CD4-positive, alpha-beta T cell treated with Interleukin-17A for 1 hour (primary cell): Measurements from ENCODE around the gene NPAS2.

Source experiments
- DNase-seq: peaks from one replicate; pipeline ENCODE4 v3.0.0-alpha.2; 2020

Gene NPAS2

DNA sequence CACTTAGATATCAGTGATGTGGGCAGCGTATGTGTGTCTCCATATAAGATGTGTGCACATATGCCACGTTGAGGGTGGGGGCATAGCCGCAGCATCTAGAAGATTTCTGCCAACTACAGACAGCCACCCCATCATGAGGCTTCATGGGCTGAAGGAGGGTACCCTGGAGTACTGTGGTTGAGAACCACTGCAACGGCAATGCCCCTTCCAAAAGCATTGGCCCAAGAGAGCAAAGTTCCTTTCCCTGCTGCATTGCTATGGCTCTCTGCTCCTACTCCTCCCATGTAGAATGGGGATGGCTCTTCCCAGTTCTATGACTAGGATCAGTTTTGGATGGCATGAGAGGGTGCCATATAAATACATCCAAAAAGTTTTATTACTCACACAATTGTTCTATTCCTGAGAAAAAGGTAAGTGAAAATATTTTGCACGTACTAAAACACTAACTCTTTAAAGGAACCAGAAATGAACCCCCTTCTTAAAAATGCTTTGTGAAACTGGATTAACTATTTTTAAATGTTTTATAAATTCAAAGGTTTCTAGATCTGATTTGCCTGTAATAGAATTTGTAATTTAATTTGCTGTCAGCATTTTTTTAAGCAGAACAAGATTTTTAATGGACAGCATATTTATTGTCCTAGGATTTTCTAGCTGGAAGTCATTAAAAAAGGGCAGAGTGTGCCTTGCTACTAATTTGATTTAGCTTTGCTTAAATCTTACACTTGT is 177.7 kb downstream of the NPAS2 start:
- DNase-seq, result no peak

DNA sequence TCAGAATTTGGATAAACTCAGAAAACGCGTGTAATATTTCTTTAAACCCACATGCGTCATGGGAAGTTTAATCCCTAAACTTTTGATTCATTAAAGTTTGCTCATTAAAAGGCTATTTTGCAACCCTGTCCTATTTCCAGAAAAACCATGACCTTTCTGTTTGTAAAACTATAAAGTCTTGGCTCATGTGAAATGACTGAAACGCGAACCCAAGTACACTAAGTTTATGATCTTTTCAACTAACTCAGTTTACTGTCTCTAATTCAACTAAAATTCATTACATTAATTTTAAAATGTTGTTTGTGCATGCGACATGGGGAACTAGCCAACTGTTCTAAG is 178.3 kb downstream of the NPAS2 start:
- no peak for DNase-seq

DNA sequence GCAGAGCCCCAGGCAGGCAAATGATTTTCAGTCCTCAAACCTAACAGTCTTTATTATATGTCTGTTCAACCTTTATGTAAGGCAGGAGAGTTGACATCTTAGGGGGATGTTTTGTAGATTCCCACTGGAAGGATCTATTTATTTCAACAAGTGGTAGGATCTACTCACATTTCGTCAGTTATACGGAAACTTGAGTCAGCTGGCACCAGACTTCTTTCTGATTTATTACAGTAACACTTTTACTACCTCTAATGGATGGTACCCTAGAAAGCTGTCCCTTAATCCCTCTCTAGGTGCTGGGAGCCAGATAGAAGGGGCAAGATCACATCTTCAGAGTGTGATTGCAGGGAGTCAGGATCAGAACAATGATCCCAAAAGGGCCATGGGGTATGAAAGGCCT is 180.1 kb downstream of the NPAS2 start:
- DNase-seq, result no peak

DNA sequence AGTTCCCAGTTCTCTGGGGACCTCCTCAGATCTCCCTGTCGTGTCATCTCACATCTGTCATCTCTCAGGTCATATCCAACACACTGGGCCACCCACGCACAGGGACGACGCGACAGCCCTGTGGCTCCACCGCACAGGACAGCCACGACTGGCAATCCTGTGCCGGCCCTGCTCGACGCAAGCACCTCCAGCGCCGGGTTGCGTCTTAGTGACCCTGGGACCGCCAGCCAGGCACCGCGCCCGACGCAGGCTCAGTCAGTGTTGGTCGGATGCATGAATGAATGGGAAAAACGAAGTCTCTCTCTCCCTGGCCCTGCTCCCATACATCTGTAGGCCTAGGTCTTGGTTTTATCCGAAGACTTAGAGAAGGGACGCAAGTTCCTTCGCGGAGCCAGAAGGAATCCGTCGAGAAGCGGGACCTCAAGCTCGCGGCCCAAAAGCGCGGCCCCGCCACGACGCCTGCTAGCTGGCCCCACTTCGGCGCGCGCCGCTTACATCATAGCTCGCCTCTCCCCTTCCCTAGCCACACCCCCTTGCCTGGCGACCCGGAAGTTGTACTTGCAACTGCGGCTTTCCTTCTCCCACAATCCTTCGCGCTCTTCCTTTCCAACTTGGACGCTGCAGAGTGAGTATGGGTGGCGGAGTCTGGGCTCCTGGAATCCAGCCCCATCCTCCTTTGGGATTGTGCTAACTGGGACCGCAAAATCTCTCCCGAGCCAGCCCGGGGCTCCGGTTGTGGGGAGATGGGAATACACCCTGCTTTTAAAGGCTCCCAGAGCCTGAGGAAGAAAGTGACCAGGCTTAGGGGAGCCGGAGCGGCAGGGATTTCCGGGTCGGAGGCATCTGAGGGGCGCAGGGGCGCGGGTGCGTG is 182.0 kb downstream of the NPAS2 start, which contains the start of gene RPL31:
Gene RPL31, plus strand, starts transcription at position 599 of the 871 bp plus-strand sequence. CDS start 413 bp downstream, outside the sequence.
- peak; percentile 97 for DNase-seq

DNA sequence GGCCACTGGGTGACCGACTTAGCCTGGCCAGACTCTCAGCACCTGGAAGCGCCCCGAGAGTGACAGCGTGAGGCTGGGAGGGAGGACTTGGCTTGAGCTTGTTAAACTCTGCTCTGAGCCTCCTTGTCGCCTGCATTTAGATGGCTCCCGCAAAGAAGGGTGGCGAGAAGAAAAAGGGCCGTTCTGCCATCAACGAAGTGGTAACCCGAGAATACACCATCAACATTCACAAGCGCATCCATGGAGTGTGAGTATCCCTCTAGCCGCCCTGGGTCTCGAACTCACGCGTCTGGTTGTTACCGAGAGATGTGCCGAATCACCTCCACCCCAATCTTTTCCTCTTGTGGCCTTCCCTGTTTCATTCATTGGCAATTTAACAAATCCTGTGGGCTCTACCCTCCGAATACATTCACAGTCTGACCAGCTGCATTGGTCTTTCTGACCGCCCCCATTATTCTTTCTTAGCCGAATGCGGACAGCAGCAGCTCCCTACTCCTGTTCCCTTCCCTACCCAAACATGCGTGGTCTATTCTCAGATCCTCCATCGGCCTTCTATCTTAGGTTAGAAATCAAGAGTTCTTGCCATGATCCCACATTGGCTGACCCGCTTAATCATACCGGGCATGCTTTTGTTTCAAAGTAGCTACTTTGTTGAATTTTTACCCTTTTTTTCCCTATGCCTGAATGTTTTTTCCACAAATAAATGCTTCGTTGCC is 182.8 kb downstream of the NPAS2 start:
- peak; percentile 13 for DNase-seq

DNA sequence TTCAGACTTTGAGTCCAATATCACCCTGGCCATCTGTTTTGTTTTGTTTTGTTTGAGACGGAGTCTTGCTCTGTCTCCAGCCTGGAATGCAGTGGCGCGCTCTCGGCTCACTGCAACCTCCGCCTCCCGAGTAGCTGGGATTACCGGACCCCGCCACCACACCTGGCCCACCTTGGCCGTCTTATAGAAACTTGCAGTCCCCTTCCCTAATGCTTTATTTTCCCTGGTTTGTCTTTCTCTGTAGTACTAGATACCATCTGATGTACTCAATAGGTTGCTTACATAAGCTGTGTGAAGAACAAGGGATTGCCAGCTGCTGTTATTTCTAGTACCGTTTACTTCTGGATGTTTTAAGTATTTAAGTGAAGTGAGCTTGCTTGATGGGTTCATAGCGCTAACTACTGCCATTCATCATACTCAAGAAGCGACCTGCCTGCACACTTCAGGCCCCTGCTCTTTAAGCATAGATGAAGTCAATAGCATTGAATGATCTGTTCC is 183.4 kb downstream of the NPAS2 start:
- DNase-seq, result no peak

DNA sequence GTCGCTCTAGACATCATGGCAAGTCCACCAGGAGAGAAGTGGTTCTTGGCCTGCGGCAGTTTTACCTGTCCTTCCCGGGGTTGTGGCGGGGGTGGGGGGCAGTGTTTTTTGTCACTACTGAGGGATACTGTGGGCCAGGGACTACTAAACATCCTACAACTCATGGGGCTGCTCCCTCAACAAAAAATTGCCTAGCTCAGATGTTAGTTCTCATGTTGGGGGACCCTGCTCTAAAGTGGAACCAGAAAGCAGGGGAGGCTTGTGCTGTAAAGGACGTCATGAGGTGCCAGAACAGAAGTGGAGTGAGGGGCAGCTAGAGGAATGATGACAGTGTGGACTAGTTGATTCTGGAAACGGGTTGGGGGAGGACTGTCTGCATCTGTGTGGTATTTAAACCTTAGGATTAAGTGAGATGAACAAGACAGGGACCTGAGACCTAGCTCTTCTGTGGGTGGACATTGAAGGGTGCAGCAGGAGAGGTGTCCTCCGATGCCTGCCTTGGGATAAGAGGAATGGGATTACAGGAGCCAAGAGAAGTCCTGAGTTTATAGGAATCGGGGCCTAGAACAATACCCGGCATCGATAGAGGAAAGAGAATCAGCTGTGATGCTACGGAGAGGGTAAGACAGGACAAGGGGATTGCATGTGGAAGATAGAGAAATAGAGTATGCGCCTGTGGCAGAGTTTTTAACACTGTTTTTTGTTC is 184.8 kb downstream of the NPAS2 start:
- DNase-seq, result no peak

DNA sequence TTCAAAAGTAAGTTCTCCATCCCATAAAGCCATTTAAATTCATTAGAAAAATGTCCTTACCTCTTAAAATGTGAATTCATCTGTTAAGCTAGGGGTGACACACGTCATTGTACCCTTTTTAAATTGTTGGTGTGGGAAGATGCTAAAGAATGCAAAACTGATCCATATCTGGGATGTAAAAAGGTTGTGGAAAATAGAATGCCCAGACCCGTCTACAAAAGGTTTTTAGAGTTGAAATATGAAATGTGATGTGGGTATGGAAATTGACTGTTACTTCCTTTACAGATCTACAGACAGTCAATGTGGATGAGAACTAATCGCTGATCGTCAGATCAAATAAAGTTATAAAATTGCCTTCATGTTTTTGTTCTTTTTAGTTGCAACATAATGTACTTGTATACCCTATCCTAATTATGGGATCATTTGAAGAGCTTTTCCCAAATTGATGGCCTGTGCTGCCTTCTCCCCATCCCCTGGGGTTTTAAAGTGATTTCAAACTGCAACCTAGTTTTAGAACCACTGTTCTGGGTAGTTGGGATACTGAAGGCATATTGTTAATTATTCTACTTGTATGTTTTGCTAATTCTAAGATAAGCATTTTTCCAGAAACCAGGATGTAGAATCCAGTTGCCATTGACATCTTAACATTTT is 186.3 kb downstream of the NPAS2 start:
- no peak for DNase-seq

DNA sequence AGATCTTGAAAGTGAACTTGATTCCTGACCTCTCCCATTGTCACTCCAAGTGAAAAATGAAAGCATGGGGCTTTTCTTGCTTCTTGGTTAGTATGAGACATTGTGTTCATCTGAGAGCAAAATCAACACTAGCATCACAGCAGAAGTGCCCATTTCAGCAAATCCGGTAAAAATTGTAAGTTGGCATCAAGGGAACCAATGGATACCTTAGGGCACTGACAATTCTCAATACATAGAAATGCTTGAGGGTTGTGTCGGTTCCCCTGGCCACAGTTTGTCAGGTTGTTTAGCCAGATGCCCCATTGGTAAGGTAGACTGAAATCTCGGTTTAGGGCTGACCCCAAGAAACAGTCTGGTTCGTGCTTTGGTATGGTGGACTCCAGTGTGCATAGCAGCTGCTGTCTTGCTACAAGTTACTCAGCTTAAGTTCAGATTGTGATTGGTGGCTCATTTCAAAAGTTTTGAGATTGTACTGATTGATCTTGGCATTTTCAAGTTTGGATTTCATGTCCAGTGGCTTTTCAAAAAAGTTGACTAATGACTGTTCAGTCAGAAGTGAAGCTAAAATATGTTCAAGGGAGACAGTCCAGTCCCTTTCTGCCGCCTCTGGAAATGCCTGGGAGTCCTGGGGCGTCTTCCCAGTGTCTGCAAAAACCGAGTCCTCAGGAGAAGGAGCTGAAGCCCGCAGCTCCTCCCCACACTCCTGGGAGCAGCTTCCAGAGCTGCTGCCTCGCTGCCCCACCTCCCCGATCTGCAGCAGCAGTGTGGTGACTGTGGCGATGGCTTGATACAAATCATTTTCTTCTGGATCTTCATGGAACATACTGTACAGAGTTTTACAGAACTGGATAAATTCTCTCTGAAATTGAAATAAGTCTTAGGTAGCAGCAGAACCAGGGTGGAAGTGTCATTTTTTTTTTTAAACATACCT is 187.7 kb downstream of the NPAS2 start:
- DNase-seq, result no peak

DNA sequence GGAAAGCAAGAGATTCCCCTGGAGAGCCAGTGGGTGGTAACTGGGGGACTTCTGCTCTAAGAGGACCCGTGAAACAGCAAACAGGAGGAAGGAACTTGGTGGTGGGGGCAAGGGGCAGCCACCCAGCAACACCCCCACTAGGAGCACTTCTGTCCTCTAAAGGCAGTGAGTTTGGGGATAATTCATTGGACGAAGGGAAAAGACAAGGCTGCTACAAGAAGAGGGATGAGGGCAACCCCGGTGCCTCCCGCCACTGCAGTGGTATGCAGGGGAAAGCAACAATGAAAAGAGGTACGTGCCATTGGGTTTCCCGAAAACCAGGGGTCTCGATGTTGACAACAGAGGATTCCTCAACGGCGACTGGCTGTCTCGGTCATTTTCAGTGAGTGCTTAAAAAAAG is 191.2 kb downstream of the NPAS2 start:
- no peak for DNase-seq

DNA sequence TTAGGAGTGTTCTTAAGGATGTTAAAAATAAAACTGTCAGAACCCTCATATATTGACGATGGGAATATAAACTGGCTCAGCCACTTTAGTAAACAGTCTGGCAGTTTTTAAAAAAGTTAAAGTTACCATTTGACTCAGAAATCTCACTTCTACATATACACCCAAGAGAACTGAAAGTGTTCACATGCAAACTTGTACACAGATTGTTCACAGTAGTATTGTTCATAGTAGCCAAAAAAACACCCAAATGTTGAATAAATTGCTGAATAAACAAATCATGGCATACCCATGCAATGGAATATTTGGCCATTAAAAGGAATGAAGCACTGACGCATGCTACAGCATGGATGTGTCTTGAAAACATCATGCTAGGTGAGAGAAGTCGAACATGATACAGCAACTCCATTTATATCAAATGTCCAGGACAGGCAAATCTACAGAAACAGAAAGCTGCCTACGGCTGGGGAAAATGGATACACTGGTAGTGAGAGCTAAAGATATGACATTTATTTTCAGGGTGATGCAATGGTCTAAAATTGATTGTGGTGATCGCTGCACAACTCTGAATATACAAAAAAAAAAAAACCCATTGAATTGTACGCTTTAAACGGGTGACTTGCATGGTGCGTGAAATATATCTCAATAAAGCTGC is 192.2 kb downstream of the NPAS2 start:
- no peak for DNase-seq

DNA sequence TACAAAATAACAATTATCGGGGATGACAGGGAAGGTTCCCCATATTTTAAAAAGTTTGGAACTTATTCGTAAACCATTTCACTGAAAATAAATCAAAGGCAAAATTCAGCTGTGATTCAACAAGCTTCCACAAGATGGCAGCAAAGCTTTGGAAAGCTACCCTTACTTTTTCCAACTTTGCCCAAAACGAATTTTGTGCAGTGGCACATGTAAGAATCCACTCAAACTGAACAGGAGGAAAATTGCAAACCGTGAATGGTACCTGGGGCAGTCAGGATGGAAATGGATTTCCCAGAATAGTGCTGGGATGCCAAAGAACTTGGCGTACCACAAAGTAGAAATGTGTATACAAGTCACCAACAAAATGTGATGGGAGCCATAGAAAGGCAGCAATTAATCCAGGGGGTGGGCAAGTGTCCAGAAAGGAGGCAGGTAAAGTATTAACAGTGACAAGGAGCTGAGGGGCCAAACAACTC is 192.8 kb downstream of the NPAS2 start:
- peak; percentile 66 for DNase-seq

DNA sequence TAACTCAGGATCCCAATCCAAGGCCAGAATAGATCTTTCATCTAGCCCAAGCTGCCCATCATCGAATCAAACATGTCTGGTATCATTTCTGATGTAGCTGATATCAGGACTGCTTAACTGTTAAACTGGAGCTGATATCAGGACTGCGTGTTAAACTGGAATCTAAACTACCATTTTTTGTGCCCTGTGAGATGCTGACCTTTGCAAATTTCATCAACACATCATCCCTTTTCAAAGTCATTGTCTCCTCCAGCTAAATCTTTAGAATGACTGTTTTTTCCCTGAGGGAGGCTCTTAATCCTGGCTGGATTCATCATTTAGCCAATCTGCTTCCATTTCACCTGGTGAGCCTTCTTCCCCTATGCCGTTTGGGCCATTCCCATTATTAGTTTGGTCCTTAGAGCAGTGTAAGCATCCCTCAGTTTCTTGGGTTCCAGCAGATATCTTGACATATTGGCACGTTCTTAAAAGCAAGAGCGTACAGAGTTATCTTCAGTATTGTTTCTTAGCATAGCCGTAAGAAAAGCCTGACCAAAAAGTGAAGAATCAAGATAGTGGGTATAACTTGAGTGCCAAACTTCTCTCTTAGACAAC is 194.4 kb downstream of the NPAS2 start:
- DNase-seq, result no peak

DNA sequence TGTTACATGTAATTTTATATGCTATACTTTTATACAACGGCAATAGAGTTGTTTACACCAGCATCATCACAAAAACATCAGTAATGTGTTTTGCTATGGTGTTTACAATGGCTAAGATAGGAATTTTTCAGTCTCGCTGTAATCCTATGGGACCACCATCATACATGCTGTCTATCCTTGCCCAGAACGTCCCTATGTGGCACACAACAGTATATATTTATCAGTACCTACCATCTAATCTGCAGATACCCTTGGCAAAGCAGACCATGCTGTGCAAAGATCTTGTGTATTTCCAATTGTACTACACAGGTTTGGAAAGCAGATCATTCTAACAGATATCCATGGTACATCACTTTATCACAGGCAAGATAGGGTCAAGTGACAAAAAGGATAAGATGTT is 197.4 kb downstream of the NPAS2 start:
- no peak for DNase-seq

DNA sequence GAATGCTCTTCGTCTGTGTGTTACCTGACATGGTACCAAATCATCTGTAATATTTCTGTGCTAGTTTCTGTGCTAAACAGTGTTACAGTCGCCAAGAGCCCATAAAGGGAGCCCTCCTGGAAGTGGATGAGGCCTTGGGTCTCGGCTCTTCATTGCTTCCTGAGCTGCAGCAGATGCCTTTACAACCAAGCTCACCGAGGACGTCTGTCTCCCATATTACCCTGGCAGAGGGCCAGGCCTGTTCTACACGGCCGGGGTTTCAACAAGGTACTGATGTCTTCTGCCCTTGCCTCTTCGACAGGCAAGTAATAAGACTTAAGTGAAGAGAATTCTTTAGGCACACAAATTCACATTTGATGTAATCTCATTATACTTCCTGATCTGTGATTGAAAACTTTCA is 199.0 kb downstream of the NPAS2 start:
- DNase-seq, result no peak

DNA sequence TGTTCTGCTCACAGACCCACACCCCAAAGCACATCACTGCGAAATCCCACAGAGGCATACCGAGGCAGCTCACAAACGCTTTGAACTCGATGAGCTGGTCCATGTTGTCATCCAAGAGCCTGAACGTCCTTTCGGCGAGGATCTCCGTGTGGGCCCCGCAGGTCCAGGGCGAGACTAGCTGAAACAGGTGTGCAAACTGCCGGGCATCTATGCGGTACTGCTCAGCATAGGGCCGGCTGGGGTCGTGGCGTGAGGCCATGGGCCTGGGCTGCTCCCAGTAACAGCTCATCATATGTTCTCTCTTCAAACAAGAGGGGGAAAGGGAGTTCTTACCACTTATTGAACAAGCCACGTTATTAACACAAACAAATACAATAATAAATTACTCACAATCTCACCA is 202.3 kb downstream of the NPAS2 start:
- no peak for DNase-seq

DNA sequence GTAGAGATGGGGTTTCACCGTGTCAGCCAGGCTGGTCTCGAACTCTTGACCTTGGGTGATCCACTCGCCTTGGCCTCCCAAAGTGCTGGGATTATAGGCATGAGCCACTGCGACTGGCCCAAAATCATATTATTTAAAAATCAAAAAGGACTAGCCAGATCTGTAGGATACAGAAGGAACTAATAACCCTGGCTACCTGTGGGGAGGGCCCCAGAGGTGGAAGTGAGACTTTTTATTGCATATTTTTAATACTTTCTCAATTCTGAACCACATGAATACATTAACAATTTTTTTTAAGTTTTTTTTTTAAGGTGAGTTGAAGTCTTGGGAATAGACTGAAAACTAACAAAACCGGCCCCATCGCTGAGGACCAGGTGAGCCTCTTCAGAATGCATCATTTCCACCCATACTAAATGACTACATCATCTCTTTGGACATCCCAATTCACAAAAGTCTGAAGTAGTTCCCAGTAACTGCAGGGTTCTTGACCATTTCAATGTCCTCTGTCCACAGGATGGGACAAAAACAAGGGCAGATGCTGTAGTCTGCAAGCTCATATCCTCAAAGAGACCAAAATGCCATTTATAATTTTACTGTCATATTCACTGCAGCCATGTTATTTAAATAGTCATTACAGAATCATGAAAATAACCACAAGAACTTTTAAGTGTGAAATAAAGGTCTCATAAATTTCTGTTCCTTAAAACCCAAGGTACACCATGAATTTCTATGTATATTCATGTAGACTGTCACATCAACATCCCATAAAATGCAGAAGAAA is 203.6 kb downstream of the NPAS2 start:
- no peak for DNase-seq

DNA sequence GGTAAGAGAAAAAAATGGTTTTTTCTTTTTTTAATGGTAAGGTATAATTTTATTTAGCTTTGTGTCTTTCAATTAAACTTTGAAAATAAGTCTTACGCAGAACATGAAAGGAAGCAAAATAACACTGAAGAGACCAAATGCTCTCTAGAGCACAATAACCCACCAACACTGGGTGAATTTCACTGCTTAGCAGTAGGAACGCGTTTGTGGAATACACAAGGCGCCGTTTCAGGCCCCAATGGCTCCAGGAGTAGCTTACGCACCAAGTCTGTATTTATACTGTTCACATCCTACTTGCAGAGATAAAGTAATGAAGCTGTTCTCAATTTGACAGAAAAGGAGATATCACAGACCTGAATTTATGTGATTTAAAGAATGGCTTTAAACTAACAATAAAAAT is 205.6 kb downstream of the NPAS2 start:
- DNase-seq, result no peak

DNA sequence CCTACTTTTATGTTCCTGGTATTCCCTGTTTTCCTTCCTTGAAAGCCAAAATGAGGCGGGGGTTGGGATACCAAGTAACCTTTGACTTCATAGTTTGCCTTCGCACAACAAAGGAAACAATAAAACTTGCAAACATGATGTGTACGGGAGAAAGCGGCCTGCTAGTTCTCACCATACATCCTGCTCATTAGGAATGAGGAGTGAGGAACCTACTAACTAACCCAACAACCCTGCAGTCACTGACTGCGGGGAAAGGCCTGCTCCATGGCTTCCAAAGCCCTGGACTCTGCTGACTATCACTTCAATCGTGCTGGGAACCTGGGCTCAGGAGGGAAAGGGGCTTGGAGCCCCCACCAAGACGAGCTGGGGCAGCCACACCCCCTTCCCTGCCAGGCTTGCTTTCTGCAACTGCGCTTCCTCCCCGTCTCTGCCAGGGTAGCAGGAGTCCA is 206.3 kb downstream of the NPAS2 start:
- no peak for DNase-seq
